Keratinocyte (primary cell): ENCODE data around the gene SLC17A7. TPM values are rescaled to one million over a fixed set of nuclear protein-coding genes. Genes with fewer than 3 reads are reported as not detected.

ENCODE experiments used
- DNase-seq: peaks from one replicate; pipeline ENCODE4 v3.0.0-alpha.2; 2011; ENCODE audit warnings: low read depth, missing footprints, low spot score
- FAIRE-seq: peaks from 2 replicates; lab custom pipeline; 2011; peaks lifted over from hg19 to GRCh38; lab: Jason Lieb, UNC
- H2AFZ ChIP-seq: 2 replicates; pipeline ENCODE4 v1.6.0; 2012; ENCODE audit warnings: low read length, control low read depth, inconsistent platforms; ENCODE audit not compliant: control insufficient read depth
- H3K27ac ChIP-seq: 2 replicates; pipeline ENCODE4 v1.5.1; 2011; ENCODE audit warnings: low read length; ENCODE audit not compliant: control insufficient read depth, insufficient read depth
- H3K27me3 ChIP-seq: 3 replicates; pipeline ENCODE4 v1.6.0; 2011; ENCODE audit warnings: low read length; ENCODE audit not compliant: control insufficient read depth, insufficient read depth; ENCODE audit errors: extremely low read depth
- H3K36me3 ChIP-seq, 2 experiments: 2 replicates in 1 of 2; 3 replicates in 1 of 2; pipeline ENCODE4 v1.5.1; 2011; ENCODE audit warnings: low read length in 2 of 2, mild to moderate bottlenecking in 1 of 2; ENCODE audit not compliant: control insufficient read depth in 2 of 2, insufficient read depth in 2 of 2; ENCODE audit errors: extremely low read depth in 1 of 2
- H3K4me1 ChIP-seq: 3 replicates; pipeline ENCODE4 v1.5.1; 2011; ENCODE audit warnings: low read length; ENCODE audit not compliant: control insufficient read depth, insufficient read depth; ENCODE audit errors: extremely low read depth
- H3K4me2 ChIP-seq: 3 replicates; pipeline ENCODE4 v1.6.0; 2011; ENCODE audit warnings: low read depth, low read length; ENCODE audit not compliant: control insufficient read depth, insufficient read depth; ENCODE audit errors: extremely low read depth
- H3K4me3 ChIP-seq, 3 experiments: fragments of 200-600 bp in 1 of 3; sonication (generic) in 1 of 3; 2 replicates in 2 of 3; 3 replicates in 1 of 3; pipeline ENCODE4 v1.5.1; 2011 to 2016; ENCODE audit warnings: low read length in 3 of 3, mild to moderate bottlenecking in 3 of 3, control low read depth in 2 of 3, inconsistent platforms in 1 of 3, low read depth in 1 of 3, mixed read lengths in 1 of 3, mixed run types in 1 of 3, moderate library complexity in 1 of 3; ENCODE audit not compliant: control insufficient read depth in 2 of 3, insufficient read depth in 2 of 3; ENCODE audit errors: extremely low read depth in 1 of 3
- H3K79me2 ChIP-seq: 2 replicates; pipeline ENCODE4 v1.6.0; 2012; ENCODE audit warnings: low read length; ENCODE audit not compliant: control insufficient read depth, insufficient read depth
- H3K9ac ChIP-seq: 3 replicates; pipeline ENCODE4 v1.6.0; 2011; ENCODE audit warnings: low read length; ENCODE audit not compliant: control insufficient read depth, insufficient read depth; ENCODE audit errors: extremely low read depth
- H3K9me1 ChIP-seq: 3 replicates; pipeline ENCODE4 v1.6.0; 2011; ENCODE audit warnings: low read length; ENCODE audit not compliant: control insufficient read depth, insufficient read depth; ENCODE audit errors: extremely low read depth
- H3K9me3 ChIP-seq: 2 replicates; pipeline ENCODE4 v1.5.1; 2012; ENCODE audit warnings: low read depth, low read length; ENCODE audit not compliant: control insufficient read depth
- H4K20me1 ChIP-seq: 3 replicates; pipeline ENCODE4 v1.6.0; 2011; ENCODE audit warnings: low read length; ENCODE audit not compliant: control insufficient read depth, insufficient read depth; ENCODE audit errors: extremely low read depth
- CTCF ChIP-seq, 3 experiments: IDR thresholded peaks in 1 of 3; conservative IDR thresholded peaks in 1 of 3; optimal IDR thresholded peaks in 1 of 3; 2 replicates in 2 of 3; 3 replicates in 1 of 3; pipeline versions ENCODE3 to v1.5.1; 2011; ENCODE audit warnings: low read length in 3 of 3, mild to moderate bottlenecking in 3 of 3, moderate library complexity in 2 of 3, control low read depth in 1 of 3, inconsistent platforms in 1 of 3; ENCODE audit not compliant: insufficient read depth in 2 of 3; ENCODE audit errors: extremely low read depth in 1 of 3
- EZH2 ChIP-seq: IDR thresholded peaks from one replicate; pipeline ENCODE4 v1.6.1; 2012; ENCODE audit warnings: inconsistent platforms, mild to moderate bottlenecking, low read length, moderate library complexity
- dilution Hi-C: fragments of 300-500 bp; cut with MboI; formaldehyde crosslinking; loops from one replicate; pipeline ENCODE4 v1.7.0; 2020; ENCODE audit warnings: low sequenced_read_pairs; ENCODE audit not compliant: extremely low pct_ligation_motif_present
- polyA plus RNA-seq, 5 experiments: library from polyadenylated mRNA; depleted of rRNA in 3 of 5; stranded (reverse) in 3 of 5; stranded (forward) in 1 of 5; unstranded in 1 of 5; fragments of >200 nt; gene quantifications; 1 replicate in 1 of 5; 2 replicates in 3 of 5; 3 replicates in 1 of 5; pipeline versions ENCODE4 v1.2.1 to v1.2.3, GENCODE V29; 2011 to 2012; ENCODE audit warnings: missing spikeins in 2 of 5, low read depth in 1 of 5, low replicate concordance in 1 of 5

The SLC17A7 gene
- polyA plus RNA-seq, 1 donor (not counting 4 experiments of a cell fraction or from before 2014, with no cell fraction given): 0.04 TPM

- Histone ChIP-seq H4K20me1 (no peaks in the 10 kb centered on the region), H3K4me1 (peaks cover 14% of the 10 kb centered on the region), H3K27me3 (no peaks in the 10 kb centered on the region), H3K79me2 (no peaks in the 10 kb centered on the region), H3K4me3 (no peak overlapping the region), H3K9me3 (no peaks in the 10 kb centered on the region), H3K36me3 (peaks cover 4 to 5% of the 10 kb centered on the region in 2 experiments), H3K27ac (no peak overlapping the region), H3K9ac (no peak overlapping the region), H2AFZ (no peak overlapping the region), H3K4me2 (no peak overlapping the region), H3K9me1 (no peaks in the 10 kb centered on the region)
- dilution Hi-C loops: no loop called here
- DNase-seq (no peak), FAIRE-seq (no peak)
- TF ChIP-seq CTCF (optimal IDR thresholded peaks at IDR 0.05 in 1 of 3, IDR thresholded peaks at IDR 0.05 in 1 of 3, conservative IDR thresholded peaks at IDR 0.05 in 1 of 3; ENCODE audit: extremely low read depth in 1 of 3, insufficient read depth in 2 of 3, low read length in 3 of 3) (no peak), EZH2 (no peak)
Observed at GRCh38 chr19:49463960-49464740, 22.8 kb upstream of the SLC17A7 start.

- no peak for FAIRE-seq
- TF ChIP-seq EZH2 (no peak), CTCF (optimal IDR thresholded peaks at IDR 0.05 in 1 of 3, IDR thresholded peaks at IDR 0.05 in 1 of 3, conservative IDR thresholded peaks at IDR 0.05 in 1 of 3; ENCODE audit: extremely low read depth in 1 of 3, insufficient read depth in 2 of 3, low read length in 3 of 3) (no peak)
Observed at GRCh38 chr19:49462492-49462891, 21.2 kb upstream of the SLC17A7 start.

More at GRCh38 chr19:49462492-49462891, 21.2 kb upstream of the SLC17A7 start:
- no peaks in the 10 kb centered on the region for H3K9me3 ChIP-seq
- H3K9me1 ChIP-seq: no peaks in the 10 kb centered on the region
- H2AFZ ChIP-seq: no peak overlapping the region
- H4K20me1 ChIP-seq: no peaks in the 10 kb centered on the region
- H3K27me3 ChIP-seq: no peaks in the 10 kb centered on the region
- dilution Hi-C loops: no loop called here
- peaks cover 5 to 6% of the 10 kb centered on the region in 2 experiments for H3K36me3 ChIP-seq
- H3K4me3 ChIP-seq: no peak overlapping the region
- no peaks in the 10 kb centered on the region for H3K79me2 ChIP-seq
- H3K9ac ChIP-seq: no peak overlapping the region
- H3K4me2 ChIP-seq: no peak overlapping the region
- no peak for DNase-seq
- H3K27ac ChIP-seq: no peak overlapping the region
- no peaks in the 10 kb centered on the region for H3K4me1 ChIP-seq
